Body of pancreas (tissue), 4 donors: ENCODE data around the gene NATD1. TPM values are rescaled to one million over a fixed set of nuclear protein-coding genes. Genes with fewer than 3 reads are reported as not detected.
A peak's percentile ranks its signal among the peaks of the same experiment; 100 is the strongest.

Source experiments
- ATAC-seq: fragments of 150-250 bp; one replicate; pipeline ENCODE4 v1.9.1; 2016
- DNase-seq, 4 donors: peaks; one replicate each; pipeline ENCODE4 v3.0.0-alpha.2; 2019
- H3K27ac ChIP-seq, 4 donors: fragments of 200-600 bp; sonication (generic); 1 replicate in 3 of 4; 2 replicates in 1 of 4; pipeline versions ENCODE4 v1.5.1 to v1.6.1; 2016 to 2019; ENCODE audit warnings: mild to moderate bottlenecking in 1 of 4, mixed read lengths in 1 of 4, moderate library complexity in 1 of 4
- H3K27me3 ChIP-seq, 2 donors: fragments of 200-600 bp; sonication (generic); one replicate each; pipeline ENCODE4 v1.6.0; 2016; ENCODE audit warnings: mild to moderate bottlenecking in 1 of 2
- H3K36me3 ChIP-seq, 2 donors: fragments of 200-600 bp; sonication (generic); replicated peaks in 1 of 2; 2 replicates each; pipeline ENCODE4 v1.5.1; 2016; ENCODE audit warnings: low read depth in 2 of 2; ENCODE audit not compliant: insufficient read depth in 1 of 2
- H3K4me1 ChIP-seq: fragments of 200-600 bp; sonication (generic); one replicate; pipeline ENCODE4 v1.6.0; 2016
- H3K4me3 ChIP-seq, 2 donors: fragments of 200-600 bp; sonication (generic); 1 replicate in 1 of 2; 2 replicates in 1 of 2; pipeline ENCODE4 v1.5.1; 2016 to 2019
- H3K9me3 ChIP-seq, 3 donors: fragments of 200-600 bp; sonication (generic); 1 replicate in 2 of 3; 2 replicates in 1 of 3; pipeline ENCODE4 v1.5.1; 2016
- POLR2A ChIP-seq, 3 donors: fragments of 450-650 bp; IDR thresholded peaks; one replicate each; pipeline ENCODE4 v1.6.1; 2016; ENCODE audit warnings: antibody characterized with exemption in 3 of 3, mild to moderate bottlenecking in 2 of 3
- WGBS, 2 donors: methylation state at CpG; one replicate each; pipeline ENCODE4 v1.1.5; 2017; 5-methylcytosine and 5-hydroxymethylcytosine counted together
- intact Hi-C: fragments of 100-400 bp; cut with DNase I; formaldehyde crosslinking; loops from one replicate; pipeline ENCODE4 v1.15.1; 2023
- total RNA-seq, 2 donors: library from RNA; depleted of rRNA; stranded (reverse); fragments of >200 nt; gene quantifications; one replicate each; pipeline ENCODE4 v1.1.0, GENCODE V29; 2016
- TF ChIP-seq, protein P1 (sequence below), 7 experiments: fragments of 450-650 bp in 4 of 7; fragments of 200-600 bp in 3 of 7; sonication (generic) in 3 of 7; IDR thresholded peaks; one replicate each; pipeline ENCODE4 v1.5.1; 2016 to 2019; ENCODE audit warnings: antibody characterized with exemption in 7 of 7

The NATD1 gene, protein sequence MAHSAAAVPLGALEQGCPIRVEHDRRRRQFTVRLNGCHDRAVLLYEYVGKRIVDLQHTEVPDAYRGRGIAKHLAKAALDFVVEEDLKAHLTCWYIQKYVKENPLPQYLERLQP
- total RNA-seq = 1 to 10 TPM; 2.6 to 7.0 TPM

DNA sequence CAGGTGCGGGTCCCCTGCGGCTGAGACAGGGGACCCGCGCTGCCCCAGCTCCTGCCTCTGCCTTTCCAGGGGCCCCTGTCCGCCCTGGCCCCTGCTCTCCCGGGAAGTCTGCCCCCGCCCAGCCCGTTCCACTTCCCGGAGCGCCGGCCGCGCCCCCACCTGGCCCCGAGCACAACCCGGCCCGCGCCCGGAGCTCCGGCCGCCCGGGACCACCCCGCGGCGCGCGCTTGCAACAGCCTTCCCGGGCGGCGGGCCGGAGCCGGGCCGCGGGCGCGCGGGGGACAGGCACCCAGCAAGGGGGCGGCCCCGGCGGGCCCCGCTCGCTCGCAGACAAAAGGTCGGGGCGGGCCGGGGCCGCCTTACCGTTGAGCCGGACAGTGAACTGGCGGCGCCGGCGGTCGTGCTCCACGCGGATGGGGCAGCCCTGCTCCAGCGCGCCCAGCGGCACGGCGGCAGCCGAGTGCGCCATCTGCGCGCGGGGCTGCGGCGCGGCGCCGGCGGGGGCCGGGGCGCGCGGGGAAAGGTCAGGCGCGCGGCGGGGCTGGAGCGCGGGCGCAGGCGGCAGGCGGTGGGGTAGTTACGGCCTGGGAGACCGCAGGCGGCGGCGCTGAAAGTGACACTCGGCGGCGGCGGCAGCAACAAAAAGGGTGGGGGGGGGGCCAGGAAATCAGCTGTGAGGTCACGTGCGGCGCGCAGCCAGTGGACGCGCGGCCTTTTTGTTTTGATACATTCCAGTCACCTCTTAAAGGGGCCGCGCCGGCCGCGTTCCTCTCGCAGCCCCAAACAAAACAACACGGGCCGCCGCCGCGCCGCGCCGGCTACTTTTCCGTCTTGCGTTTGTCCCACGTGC lies at the start of gene NATD1:
Gene NATD1 (minus strand): TSS at position 615 of the 850 bp plus-strand sequence. CDS start 146 bp downstream, at position 469.
- Histone ChIP-seq H3K4me3 (peak within 1 kb of the TSS in 1 of 2 donors; percentile 37), H3K9me3 (no peaks in the 10 kb centered on the region), H3K36me3 (no peaks in the 10 kb centered on the region), H3K27me3 (no peaks in the 10 kb centered on the region), H3K27ac (peak within 1 kb of the TSS; percentile 62 to 76 (median 66)), H3K4me1 (peaks cover 23% of the 10 kb centered on the region)
- intact Hi-C loops = no loop called here
- DNase-seq (peak; percentile 87 to 93 (median 89)), ATAC-seq (peak; percentile 91)
- WGBS, 2 donors = 0 to 1% methylated on average over 26 to 103 of the region's 117 CpGs
- TF ChIP-seq, protein P1, sequence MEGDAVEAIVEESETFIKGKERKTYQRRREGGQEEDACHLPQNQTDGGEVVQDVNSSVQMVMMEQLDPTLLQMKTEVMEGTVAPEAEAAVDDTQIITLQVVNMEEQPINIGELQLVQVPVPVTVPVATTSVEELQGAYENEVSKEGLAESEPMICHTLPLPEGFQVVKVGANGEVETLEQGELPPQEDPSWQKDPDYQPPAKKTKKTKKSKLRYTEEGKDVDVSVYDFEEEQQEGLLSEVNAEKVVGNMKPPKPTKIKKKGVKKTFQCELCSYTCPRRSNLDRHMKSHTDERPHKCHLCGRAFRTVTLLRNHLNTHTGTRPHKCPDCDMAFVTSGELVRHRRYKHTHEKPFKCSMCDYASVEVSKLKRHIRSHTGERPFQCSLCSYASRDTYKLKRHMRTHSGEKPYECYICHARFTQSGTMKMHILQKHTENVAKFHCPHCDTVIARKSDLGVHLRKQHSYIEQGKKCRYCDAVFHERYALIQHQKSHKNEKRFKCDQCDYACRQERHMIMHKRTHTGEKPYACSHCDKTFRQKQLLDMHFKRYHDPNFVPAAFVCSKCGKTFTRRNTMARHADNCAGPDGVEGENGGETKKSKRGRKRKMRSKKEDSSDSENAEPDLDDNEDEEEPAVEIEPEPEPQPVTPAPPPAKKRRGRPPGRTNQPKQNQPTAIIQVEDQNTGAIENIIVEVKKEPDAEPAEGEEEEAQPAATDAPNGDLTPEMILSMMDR (IDR thresholded peaks at IDR 0.05) = no peak
- peak in 2 of 3 donors; percentile 31 to 37 for TF ChIP-seq POLR2A (IDR thresholded peaks at IDR 0.05)

DNA sequence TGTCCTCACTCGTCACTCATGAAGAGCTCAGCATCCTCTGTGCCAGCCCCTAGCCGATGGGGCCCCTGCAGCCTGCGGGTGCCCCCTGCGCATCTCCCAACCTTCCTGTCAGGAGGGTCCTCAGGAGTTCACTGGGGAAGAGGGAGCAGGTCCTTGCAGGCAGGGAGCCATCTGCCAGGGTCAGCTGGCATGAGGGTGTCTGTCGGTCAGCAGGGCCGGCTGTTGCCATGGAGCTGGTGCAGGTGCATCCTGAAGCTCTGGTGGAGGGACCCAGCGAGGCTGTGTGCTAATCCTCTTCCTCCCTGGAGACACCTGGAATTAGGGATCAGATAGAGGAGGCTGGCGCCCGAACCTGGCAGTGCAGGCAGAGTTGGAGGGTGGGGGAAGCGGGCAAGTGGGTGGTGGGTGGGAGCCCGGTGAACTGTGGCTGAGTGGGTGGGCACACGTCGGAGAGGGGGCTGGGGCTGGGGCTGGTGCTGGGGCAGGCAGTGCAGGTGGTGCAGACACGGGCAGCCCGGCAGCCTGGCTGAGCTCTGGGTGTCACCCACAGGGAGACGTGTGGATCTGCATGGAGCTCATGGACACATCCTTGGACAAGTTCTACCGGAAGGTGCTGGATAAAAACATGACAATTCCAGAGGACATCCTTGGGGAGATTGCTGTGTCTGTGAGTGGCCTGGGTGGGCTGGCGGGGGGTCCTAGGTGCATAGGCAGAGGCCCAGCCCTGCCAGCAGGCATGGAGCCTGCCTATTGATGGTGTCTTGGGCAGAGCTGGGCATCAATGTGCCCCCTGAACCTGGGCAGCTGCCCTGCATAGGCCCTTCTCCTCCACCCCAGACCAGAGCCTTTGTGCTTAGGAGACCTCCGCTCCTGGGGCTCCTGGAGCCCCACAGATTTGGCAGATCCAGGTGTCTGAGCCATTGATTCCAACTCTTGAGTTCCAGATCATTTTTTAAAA lies 48.7 kb upstream of the NATD1 start:
- Histone ChIP-seq H3K4me3 (no peak overlapping the region), H3K4me1 (no peaks in the 10 kb centered on the region), H3K27me3 (no peaks in the 10 kb centered on the region), H3K27ac (no peak overlapping the region), H3K9me3 (no peaks in the 10 kb centered on the region), H3K36me3 (peaks cover 0 to 11% of the 10 kb centered on the region in 2 donors)
- ATAC-seq (no peak), DNase-seq (peak in 1 of 4 donors; percentile 4)
- intact Hi-C loops = no loop called here
- WGBS, 2 donors = 65 to 68% methylated on average over 18 to 19 of the region's 19 CpGs
- TF ChIP-seq, protein P1 (IDR thresholded peaks at IDR 0.05) = no peak
- TF ChIP-seq POLR2A (IDR thresholded peaks at IDR 0.05) = no peak

DNA sequence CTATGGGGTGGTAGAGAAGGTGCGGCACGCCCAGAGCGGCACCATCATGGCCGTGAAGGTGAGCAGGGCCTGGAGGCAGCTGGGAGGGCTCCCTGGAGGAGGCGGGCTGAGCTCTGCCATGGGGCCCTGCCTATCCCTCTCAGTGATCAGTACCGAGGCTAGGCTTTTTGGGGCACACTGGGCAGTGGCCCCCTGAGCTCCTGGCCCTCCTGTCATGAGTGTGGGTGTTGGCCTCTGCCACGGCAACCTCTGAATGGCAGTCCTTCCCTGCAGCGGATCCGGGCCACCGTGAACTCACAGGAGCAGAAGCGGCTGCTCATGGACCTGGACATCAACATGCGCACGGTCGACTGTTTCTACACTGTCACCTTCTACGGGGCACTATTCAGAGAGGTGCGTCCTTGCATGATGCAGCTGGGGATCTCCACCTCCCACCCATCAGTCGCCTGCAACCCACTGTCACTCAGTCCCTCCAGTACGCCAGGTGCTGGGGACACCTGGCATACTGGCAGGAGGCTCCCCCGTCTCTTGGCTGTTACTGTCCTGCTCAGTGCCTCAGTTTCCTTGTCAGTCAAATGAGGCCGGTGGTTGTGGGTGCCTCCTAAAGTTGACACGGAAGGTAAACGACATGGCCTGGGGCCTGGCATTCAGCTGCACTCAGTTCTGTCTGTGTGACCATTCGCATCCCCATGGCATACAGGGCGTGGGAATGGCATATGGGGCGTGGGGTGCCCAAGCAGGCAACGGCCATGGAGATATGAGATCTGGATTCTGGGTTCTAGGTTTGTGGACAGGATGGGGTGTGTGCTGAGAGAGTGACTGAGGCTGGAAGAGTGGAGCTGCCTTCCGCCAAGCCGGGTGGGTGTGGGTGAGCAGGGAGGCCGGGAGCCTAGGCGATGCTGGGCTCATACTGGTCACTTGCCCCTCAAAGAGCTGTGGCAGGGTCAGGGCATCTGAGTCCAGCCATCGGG lies 47.7 kb upstream of the NATD1 start:
- no peak overlapping the region for H3K27ac ChIP-seq
- no peak overlapping the region for H3K4me3 ChIP-seq
- peaks cover 6% of the 10 kb centered on the region for H3K4me1 ChIP-seq
- H3K27me3 ChIP-seq = no peaks in the 10 kb centered on the region
- peaks cover 0 to 11% of the 10 kb centered on the region in 2 donors for H3K36me3 ChIP-seq
- intact Hi-C loops = no loop called here
- H3K9me3 ChIP-seq = no peaks in the 10 kb centered on the region
- ATAC-seq (no peak), DNase-seq (no peak)
- TF ChIP-seq POLR2A (IDR thresholded peaks at IDR 0.05) = no peak
- TF ChIP-seq, protein P1 (IDR thresholded peaks at IDR 0.05) = no peak
- 60 to 68% methylated on average over 31 of the region's 31 CpGs for WGBS, 2 donors

DNA sequence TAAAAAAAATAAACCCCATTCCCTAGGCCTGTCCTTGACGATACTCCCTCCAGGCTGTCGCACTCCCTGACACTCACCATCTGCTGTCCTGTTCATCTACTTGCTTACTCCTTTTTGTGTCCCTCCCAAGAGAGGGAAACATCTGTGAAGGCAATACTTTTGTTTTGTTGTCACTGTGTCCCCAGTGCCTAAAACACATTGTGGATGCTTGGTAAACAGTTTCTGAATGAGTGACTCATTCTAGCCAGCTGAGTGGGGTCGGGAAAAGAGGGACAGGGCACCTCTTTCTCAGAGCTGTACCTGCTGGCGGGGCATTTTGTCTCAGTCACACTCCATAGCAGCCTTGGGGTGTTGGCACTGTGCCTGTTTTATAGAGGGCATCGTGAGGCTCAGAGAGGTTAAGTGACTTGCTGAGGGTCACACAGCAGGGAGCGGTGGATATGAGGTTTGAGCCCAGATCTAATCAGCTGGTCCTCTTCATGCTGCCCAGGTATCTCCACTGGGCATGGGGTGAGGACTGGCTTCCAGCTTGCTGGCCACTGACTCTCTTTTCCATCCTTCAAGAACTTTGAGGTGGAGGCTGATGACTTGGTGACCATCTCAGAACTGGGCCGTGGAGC lies 46.9 kb upstream of the NATD1 start:
- no peak for DNase-seq

More for the DNA sequence above, 46.9 kb upstream of the NATD1 start:
- Histone ChIP-seq H3K9me3 (no peaks in the 10 kb centered on the region), H3K4me3 (no peak overlapping the region), H3K27me3 (no peaks in the 10 kb centered on the region), H3K36me3 (peaks cover 0 to 11% of the 10 kb centered on the region in 2 donors), H3K27ac (no peak overlapping the region), H3K4me1 (peaks cover 13% of the 10 kb centered on the region)
- intact Hi-C loops = no loop called here
- TF ChIP-seq POLR2A (IDR thresholded peaks at IDR 0.05) = no peak
- TF ChIP-seq, protein P1 (IDR thresholded peaks at IDR 0.05) = no peak
- no peak for ATAC-seq
- 47 to 65% methylated on average over 7 of the region's 7 CpGs for WGBS, 2 donors
